ENCODE data around the gene STING1. TPM values are rescaled to one million over a fixed set of nuclear protein-coding genes. Genes with fewer than 3 reads are reported as not detected.

Gene STING1
- polyA plus RNA-seq, 1 of the 3 experiments (the other 2 are of a cell fraction), result 98.4 TPM

DNA sequence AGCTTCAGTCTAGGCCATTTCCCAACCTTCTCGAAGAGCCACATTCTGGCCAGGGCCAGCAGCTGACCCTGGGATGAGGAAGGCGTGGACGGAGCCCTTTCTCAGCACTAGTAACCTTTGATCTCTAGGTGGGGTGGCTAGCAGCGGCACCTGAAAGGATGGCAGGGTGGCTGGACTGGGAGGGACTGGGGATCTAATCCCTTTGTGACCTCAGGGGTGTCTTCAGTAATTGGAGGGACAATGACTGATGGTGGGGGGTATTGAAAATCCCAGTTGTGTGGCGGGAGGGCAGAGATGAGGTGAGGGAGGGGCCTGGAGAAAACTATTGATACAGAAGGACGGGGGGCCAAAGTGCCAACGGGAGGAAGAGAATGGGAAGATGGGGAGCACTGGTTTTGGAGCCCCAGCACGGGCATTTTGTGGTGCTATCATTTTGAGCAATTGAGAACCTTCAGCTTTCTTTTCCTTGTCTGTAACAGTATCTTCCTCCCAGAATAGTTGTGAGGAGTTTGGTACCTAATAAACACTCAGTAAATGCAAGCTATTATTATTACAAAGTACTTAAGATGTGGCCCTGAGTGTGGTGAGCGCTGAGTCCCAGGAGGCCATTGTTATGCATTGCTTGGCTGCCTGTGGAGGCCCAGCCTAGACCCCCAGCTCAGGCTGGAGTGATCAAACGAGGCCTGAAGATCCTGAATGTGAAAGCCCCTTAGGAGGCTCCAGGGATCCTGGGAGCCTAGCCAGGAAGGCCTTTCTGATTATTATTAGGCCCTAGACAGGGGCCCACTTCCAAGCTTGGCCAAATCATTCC is 41.3 kb upstream of the STING1 start:
- WGBS (ENCODE audit: low lambda C conversion rate), result 88% methylated on average over 10 of the region's 10 CpGs
- Histone ChIP-seq H2AFZ (ENCODE audit: low read depth) (no peak overlapping the region), H3K9me3 (no peaks in the 10 kb centered on the region), H3K79me2 (ENCODE audit: insufficient read depth) (no peaks in the 10 kb centered on the region), H4K20me1 (ENCODE audit: insufficient read depth) (no peaks in the 10 kb centered on the region), H3K4me3 (ENCODE audit: low read depth in 2 of 2, low read length in 1 of 2) (no peak overlapping the region), H3K9ac (no peak overlapping the region), H3F3A (replicated peaks; ENCODE audit: insufficient read depth) (no peaks in the 10 kb centered on the region), H3K36me3 (replicated peaks in 1 of 2; ENCODE audit: control insufficient read depth in 1 of 2, insufficient read depth in 2 of 2, low read length in 1 of 2) (no peaks in the 10 kb centered on the region), H3K27me3 (ENCODE audit: insufficient read depth) (no peaks in the 10 kb centered on the region), H3K4me2 (no peak overlapping the region), H3K9me2 (no peaks in the 10 kb centered on the region), H3K27ac (ENCODE audit: low read depth in 2 of 2, low read length in 1 of 2) (no peak overlapping the region), H3K4me1 (ENCODE audit: control insufficient read depth in 1 of 2, insufficient read depth in 2 of 2, low read depth in 1 of 2, low read length in 1 of 2) (no peaks in the 10 kb centered on the region)
- POLR2A ChIA-PET, result interaction anchor here (1.0 kb wide), 2 partner anchors 28 to 37 kb away, joined by 3 read pairs; partner anchors contain the start of gene UBE2D2
- TF ChIP-seq GABPA (IDR thresholded peaks at IDR 0.05; ENCODE audit: low read depth) (no peak), POLR2AphosphoS5 (IDR thresholded peaks at IDR 0.05; ENCODE audit: low read depth, low read length) (no peak), EP300 (IDR thresholded peaks at IDR 0.05; ENCODE audit: borderline replicate concordance in 1 of 2, low read depth in 1 of 2, low read length in 1 of 2) (no peak)
- TF ChIP-seq, protein P1, sequence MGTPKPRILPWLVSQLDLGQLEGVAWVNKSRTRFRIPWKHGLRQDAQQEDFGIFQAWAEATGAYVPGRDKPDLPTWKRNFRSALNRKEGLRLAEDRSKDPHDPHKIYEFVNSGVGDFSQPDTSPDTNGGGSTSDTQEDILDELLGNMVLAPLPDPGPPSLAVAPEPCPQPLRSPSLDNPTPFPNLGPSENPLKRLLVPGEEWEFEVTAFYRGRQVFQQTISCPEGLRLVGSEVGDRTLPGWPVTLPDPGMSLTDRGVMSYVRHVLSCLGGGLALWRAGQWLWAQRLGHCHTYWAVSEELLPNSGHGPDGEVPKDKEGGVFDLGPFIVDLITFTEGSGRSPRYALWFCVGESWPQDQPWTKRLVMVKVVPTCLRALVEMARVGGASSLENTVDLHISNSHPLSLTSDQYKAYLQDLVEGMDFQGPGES (IDR thresholded peaks at IDR 0.05; ENCODE audit: low read depth, low read length), result no peak
- TF ChIP-seq, protein P2, sequence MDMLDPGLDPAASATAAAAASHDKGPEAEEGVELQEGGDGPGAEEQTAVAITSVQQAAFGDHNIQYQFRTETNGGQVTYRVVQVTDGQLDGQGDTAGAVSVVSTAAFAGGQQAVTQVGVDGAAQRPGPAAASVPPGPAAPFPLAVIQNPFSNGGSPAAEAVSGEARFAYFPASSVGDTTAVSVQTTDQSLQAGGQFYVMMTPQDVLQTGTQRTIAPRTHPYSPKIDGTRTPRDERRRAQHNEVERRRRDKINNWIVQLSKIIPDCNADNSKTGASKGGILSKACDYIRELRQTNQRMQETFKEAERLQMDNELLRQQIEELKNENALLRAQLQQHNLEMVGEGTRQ (IDR thresholded peaks at IDR 0.05; ENCODE audit: borderline replicate concordance, low read depth, low read length), result no peak
- TF ChIP-seq, protein P3, sequence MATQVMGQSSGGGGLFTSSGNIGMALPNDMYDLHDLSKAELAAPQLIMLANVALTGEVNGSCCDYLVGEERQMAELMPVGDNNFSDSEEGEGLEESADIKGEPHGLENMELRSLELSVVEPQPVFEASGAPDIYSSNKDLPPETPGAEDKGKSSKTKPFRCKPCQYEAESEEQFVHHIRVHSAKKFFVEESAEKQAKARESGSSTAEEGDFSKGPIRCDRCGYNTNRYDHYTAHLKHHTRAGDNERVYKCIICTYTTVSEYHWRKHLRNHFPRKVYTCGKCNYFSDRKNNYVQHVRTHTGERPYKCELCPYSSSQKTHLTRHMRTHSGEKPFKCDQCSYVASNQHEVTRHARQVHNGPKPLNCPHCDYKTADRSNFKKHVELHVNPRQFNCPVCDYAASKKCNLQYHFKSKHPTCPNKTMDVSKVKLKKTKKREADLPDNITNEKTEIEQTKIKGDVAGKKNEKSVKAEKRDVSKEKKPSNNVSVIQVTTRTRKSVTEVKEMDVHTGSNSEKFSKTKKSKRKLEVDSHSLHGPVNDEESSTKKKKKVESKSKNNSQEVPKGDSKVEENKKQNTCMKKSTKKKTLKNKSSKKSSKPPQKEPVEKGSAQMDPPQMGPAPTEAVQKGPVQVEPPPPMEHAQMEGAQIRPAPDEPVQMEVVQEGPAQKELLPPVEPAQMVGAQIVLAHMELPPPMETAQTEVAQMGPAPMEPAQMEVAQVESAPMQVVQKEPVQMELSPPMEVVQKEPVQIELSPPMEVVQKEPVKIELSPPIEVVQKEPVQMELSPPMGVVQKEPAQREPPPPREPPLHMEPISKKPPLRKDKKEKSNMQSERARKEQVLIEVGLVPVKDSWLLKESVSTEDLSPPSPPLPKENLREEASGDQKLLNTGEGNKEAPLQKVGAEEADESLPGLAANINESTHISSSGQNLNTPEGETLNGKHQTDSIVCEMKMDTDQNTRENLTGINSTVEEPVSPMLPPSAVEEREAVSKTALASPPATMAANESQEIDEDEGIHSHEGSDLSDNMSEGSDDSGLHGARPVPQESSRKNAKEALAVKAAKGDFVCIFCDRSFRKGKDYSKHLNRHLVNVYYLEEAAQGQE (IDR thresholded peaks at IDR 0.05; ENCODE audit: low read depth, low read length), result no peak
- TF ChIP-seq, protein P4, sequence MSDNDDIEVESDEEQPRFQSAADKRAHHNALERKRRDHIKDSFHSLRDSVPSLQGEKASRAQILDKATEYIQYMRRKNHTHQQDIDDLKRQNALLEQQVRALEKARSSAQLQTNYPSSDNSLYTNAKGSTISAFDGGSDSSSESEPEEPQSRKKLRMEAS (IDR thresholded peaks at IDR 0.05; ENCODE audit: low read depth), result no peak
- DNase-seq, result no peak
- CTCF ChIA-PET, result interaction anchor here (0.7 to 1.3 kb wide), 5 partner anchors 10 to 242 kb away, joined by 3 to 6 read pairs (median 5); no protein-coding TSS in a partner anchor
